A673 (cell line): ENCODE data around the gene HSD11B2. TPM values are rescaled to one million over a fixed set of nuclear protein-coding genes. Genes with fewer than 3 reads are reported as not detected.

ENCODE experiments used
- BruUV-seq: library from RNA; stranded (reverse); fragments of 400-500 nt; replicated peaks from 2 replicates; lab custom pipeline; 2021; lab: Mats Ljungman, UMichigan
- CTCF ChIA-PET: fragments of 300-600 bp; sonication (Branson Sonifier 250); formaldehyde crosslinking; loops from one replicate; lab custom pipeline; 2022; ENCODE audit warnings: antibody characterized with exemption; lab: Charles Lee
- POLR2A ChIA-PET: fragments of 300-600 bp; sonication (Branson Sonifier 250); formaldehyde crosslinking; loops from one replicate; lab custom pipeline; 2022; ENCODE audit warnings: antibody characterized with exemption; ENCODE audit not compliant: low non-redundant PET; lab: Charles Lee
- DNase-seq: peaks from one replicate; pipeline ENCODE4 v3.0.0-alpha.2; 2015; ENCODE audit warnings: low spot score
- H3K27ac ChIP-seq: fragments of 200-600 bp; sonication (generic); 2 replicates; pipeline ENCODE4 v1.5.1; 2016; ENCODE audit warnings: mixed run types, low read depth, mild to moderate bottlenecking, mixed read lengths, antibody characterized with exemption, low read length; ENCODE audit not compliant: poor library complexity, severe bottlenecking
- H3K27me3 ChIP-seq: fragments of 200-600 bp; sonication (generic); replicated peaks from 2 replicates; pipeline ENCODE4 v1.6.1; 2017; ENCODE audit warnings: mixed run types, low read depth, mild to moderate bottlenecking, mixed read lengths, antibody characterized with exemption, low read length; ENCODE audit not compliant: insufficient read depth, poor library complexity
- H3K36me3 ChIP-seq: fragments of 200-600 bp; sonication (generic); 2 replicates; pipeline ENCODE4 v1.6.1; 2016; ENCODE audit warnings: mixed run types, mild to moderate bottlenecking, mixed read lengths, antibody characterized with exemption, low read length; ENCODE audit not compliant: insufficient read depth, poor library complexity, severe bottlenecking
- H3K4me1 ChIP-seq: fragments of 200-600 bp; sonication (generic); 2 replicates; pipeline ENCODE4 v1.6.1; 2017; ENCODE audit warnings: mixed run types, mild to moderate bottlenecking, mixed read lengths, antibody characterized with exemption, low read length; ENCODE audit not compliant: insufficient read depth, poor library complexity, severe bottlenecking
- H3K4me3 ChIP-seq: fragments of 200-600 bp; sonication (generic); 2 replicates; pipeline ENCODE4 v1.5.1; 2016; ENCODE audit warnings: low read depth, mixed run types, mild to moderate bottlenecking, mixed read lengths, low read length; ENCODE audit not compliant: poor library complexity, severe bottlenecking
- H3K9me3 ChIP-seq: fragments of 200-600 bp; sonication (generic); 2 replicates; pipeline ENCODE4 v1.6.1; 2016; ENCODE audit warnings: mixed run types, low read depth, mild to moderate bottlenecking, mixed read lengths, antibody characterized with exemption, low read length; ENCODE audit not compliant: poor library complexity, severe bottlenecking
- CTCF ChIP-seq: fragments of 300-800, 200-600 bp; sonication (generic); conservative IDR thresholded peaks from 2 replicates; pipeline ENCODE4 v1.5.1; 2017; ENCODE audit warnings: low read depth, mild to moderate bottlenecking, antibody characterized with exemption, low read length, moderate library complexity, mixed read lengths
- EZH2 ChIP-seq: fragments of 200-600 bp; sonication (generic); IDR thresholded peaks from 2 replicates; pipeline ENCODE4 v1.6.1; 2017; ENCODE audit warnings: borderline replicate concordance, low read depth, mild to moderate bottlenecking, mixed read lengths, antibody characterized with exemption, low read length; ENCODE audit not compliant: poor library complexity, severe bottlenecking
- intact Hi-C: fragments of 100-400 bp; cut with micrococcal nuclease; formaldehyde crosslinking; loops from one replicate; pipeline ENCODE4 v1.10.0; 2022; ENCODE audit not compliant: unreplicated experiment
- total RNA-seq: library from RNA; stranded (reverse); gene quantifications from 2 replicates; pipeline ENCODE4 v1.2.3, GENCODE V29; 2021

The HSD11B2 gene
- total RNA-seq, 1 experiment from 2014 or later, result 2.3 TPM

DNA sequence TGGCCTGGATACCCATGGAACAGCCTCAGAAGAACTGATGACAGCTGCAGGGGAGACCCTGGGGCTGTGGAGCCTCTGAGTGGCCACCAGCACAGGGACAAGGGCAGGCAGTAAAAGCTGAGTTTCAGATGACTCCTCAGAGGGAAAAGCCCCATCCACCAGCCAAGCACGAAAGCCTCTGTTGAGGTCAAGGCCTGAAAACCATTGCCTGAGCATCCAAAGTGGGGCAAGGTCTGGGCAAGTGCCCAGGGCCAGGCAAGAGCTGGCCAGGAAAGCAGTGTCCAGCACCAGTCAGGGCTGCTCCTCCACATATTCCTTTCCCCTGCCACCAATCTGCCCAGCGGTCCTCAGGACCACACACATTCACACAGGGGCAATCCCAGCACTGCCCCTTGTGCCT lies 33.6 kb downstream of the HSD11B2 start:
- no TSS peak for BruUV-seq
- Histone ChIP-seq H3K4me3 (no peak overlapping the region), H3K27me3 (no peaks in the 10 kb centered on the region), H3K27ac (no peak overlapping the region), H3K4me1 (peaks cover 5% of the 10 kb centered on the region), H3K9me3 (no peaks in the 10 kb centered on the region), H3K36me3 (no peaks in the 10 kb centered on the region)
- DNase-seq, result no peak
- ChIA-PET CTCF (interaction anchor here (0.6 to 1.2 kb wide), 2 partner anchors 16 to 56 kb away, joined by 3 to 4 read pairs; no protein-coding TSS in a partner anchor), POLR2A (no interaction called here)
- TF ChIP-seq EZH2 (no peak), CTCF (no peak)
- intact Hi-C loops, result no loop called here

DNA sequence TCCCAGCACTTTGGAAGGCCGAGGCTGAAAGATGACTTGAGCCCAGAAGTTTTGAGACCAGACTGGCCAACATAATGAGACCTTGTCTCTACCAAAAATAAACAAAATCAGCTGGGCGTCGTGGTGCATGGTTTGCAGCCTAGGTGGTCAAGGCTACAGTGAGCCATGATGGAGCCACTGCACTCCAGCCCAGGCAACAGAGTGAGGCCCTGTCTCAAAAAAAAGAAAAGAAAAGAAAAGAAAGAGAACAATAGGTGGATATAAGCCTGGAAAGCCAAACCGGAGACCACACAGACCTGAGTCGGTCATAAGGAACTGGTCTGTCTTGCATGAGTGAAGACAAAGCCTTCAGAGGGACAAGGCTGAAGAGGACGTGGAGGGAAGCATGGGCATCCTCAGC lies 35.7 kb downstream of the HSD11B2 start:
- no peaks in the 10 kb centered on the region for H3K27me3 ChIP-seq
- intact Hi-C loops, result loop anchor here (5.0 kb wide), 1 partner anchor 39 kb away; no protein-coding TSS in a partner anchor
- DNase-seq, result no peak
- H3K4me3 ChIP-seq, result no peak overlapping the region
- ChIA-PET POLR2A (no interaction called here), CTCF (interaction anchor here (1.6 kb wide), 1 partner anchor 38 kb away, joined by 8 read pairs; no protein-coding TSS in a partner anchor)
- no peaks in the 10 kb centered on the region for H3K36me3 ChIP-seq
- TF ChIP-seq CTCF (no peak), EZH2 (no peak)
- no peak overlapping the region for H3K27ac ChIP-seq
- no TSS peak for BruUV-seq
- H3K4me1 ChIP-seq, result peaks cover 3% of the 10 kb centered on the region
- H3K9me3 ChIP-seq, result no peaks in the 10 kb centered on the region

GRCh38 chr16:67468731-67469130 lies 37.8 kb downstream of the HSD11B2 start:
- H3K27me3 ChIP-seq, result no peaks in the 10 kb centered on the region
- no peak for TF ChIP-seq EZH2
- TF ChIP-seq CTCF, result no peak
- BruUV-seq, result no TSS peak
- H3K36me3 ChIP-seq, result no peaks in the 10 kb centered on the region
- ChIA-PET CTCF (no interaction called here), POLR2A (no interaction called here)
- peaks cover 3% of the 10 kb centered on the region for H3K4me1 ChIP-seq
- H3K4me3 ChIP-seq, result no peak overlapping the region
- no peak for DNase-seq
- no peak overlapping the region for H3K27ac ChIP-seq
- intact Hi-C loops, result loop anchor here (5.0 kb wide), 1 partner anchor 41 kb away; no protein-coding TSS in a partner anchor
- no peaks in the 10 kb centered on the region for H3K9me3 ChIP-seq
